ENCODE results near the gene LRRC4.

Gene LRRC4

GRCh38 chr7:128030263-128030653 is 979 bp downstream of the LRRC4 start:
- DNase-seq: no peak

DNA sequence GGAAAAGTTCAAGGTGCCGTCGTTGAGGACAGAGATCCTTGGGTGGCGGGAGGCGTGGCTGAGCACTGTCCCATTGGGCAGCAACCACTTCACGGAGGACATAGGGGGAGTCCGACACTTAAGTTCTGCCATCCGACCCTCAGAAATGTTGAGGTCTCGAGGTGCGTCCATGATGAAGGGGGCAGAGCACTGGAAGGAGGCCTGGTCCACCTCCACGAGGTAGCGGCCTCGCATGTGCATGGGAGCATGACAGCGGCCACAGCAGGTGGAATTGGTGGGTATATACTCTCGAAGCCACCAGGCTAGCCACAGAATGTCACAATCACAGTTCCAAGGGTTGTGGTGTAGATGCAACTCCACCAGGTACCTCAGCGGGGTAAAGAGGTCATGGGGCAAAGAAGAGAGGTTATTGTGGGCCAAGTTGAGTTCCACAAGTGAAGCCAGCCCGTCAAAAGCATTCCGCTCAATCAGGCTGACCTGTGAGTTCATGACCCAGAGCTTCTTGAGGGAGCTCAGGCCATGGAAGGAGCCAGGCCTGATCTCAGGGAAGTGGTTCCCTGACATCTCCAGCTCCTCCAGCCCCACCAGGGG is 1.7 kb downstream of the LRRC4 start:
- no peak for DNase-seq

- DNase-seq: peak in 1 of 2 experiments; percentile 32
Measured at GRCh38 chr7:128027485-128027980, 3.7 kb downstream of the LRRC4 start.

DNA sequence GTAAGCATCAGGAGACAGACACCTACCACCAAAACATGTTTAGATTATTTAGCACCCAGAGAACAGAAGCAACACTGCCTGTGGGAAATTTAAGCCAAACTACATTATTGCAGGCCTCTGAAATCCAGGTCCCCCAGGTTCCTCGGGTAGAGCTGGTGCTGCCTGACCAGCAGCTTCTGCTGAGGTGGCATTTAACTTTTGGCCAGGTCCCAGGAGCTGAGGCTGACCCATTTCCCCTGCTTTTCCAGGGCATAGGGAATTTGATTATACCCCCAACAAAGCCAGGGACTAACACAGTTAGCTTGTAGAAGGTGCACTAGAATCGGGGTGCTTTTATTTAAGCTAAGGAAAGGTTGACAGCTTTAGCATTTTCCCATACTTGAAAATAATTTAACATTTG is 4.7 kb downstream of the LRRC4 start:
- peak in 1 of 2 experiments; percentile 40 for DNase-seq

DNA sequence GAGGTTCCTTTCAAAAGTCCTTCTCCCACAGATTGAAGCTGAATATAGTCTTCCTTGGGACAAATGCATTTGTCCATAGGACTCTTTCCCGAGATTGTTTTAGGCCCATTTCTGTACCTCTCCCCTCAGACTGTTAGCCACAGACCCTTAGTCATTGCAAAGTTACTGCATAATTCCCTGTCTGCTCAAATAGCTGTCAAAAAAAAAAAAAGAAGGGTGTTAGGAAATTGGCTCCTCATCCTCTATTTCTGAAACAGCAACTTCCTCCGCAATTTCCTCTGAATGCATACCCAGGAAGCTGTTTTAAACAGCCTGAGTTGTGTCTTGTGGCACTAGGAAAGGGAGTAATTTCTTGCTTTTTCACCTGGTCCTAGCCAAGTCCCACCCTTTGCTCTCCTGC is 5.4 kb downstream of the LRRC4 start:
- no peak for DNase-seq

DNA sequence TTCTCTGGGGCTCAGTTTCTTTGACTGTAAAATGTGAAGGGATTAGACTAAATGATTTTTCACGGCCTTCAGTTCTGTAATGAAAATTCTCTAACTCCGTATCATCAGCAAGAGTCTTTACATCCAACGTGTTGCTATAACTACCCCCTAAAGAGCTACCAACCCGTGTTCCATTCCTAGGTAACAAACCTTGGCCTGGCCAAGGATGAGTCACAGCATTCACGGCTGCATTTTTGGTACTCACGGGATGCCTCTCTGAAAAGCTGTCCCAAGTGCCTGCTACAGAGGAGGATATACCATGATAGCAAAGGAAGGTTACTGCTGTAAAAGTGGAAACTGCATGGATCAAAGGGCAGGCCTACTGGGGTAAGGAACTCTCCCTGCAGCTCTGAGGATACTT is 5.9 kb downstream of the LRRC4 start:
- no peak for DNase-seq

- no peak for DNase-seq
Measured at GRCh38 chr7:128024151-128024550, 7.1 kb downstream of the LRRC4 start.

DNA sequence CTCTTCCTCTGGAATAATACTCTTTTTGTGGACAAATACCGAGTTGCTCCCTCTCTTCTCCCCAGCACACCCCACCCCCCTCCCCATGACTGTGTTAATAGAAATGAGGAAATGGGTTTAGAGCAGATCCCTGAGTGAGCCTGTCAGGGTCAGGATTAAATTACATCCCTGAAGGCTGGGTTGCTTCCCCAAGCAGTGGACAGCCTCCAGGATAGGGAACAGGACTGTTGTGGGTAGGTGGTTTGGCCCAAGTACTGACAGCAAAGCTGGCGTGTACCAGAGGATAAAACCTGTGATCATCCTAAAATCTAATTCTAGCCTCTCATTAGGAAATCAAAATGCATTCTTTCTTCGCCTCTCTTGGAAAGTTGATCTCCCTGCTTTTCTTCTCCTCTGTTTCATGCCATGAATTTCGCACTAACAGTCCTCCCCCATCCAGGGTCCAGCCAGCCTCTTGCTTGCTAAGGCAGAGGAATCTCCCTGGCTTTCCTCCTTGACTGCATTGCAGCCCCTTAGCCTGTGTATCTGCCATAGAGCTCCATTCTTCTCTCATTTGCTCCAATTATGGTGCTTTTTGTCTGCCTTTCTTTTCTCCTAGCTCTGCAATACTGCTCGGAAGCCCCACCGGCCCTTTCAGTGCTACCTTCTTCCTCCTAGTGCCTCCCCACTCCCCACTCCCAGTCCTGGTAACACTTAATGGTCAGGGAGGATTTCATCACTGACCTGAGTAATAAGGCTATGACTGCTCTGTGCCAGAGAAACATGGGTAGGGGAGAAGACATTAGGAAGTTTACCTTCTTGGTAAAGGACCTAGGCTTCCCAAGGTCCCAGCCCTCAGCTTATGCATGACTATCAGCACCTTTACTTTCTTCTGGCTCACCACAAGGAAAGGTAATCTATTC is 8.4 kb downstream of the LRRC4 start:
- no peak for DNase-seq

GRCh38 chr7:128021366-128021765 is 9.9 kb downstream of the LRRC4 start:
- DNase-seq: no peak

- DNase-seq: no peak
Measured at GRCh38 chr7:128020159-128020558, 11.1 kb downstream of the LRRC4 start.

DNA sequence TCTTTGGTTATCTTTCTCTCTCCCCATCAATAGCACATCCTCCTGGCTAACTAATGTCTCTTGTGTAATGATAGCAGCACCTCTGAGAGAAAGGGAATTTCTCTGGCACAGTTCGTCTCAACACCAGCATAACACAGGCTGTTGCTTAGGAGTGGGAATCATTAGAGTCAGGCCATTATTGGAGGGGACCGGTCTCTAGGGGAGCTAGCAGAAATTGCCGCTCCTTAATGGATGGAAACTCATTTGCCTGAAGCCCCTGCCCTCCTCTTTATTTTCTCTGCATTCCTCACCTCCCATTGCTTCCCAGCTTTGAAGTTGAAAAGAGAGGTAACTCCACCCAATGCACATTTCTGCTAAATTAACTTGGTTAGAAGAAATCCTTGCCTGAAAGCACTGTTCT is 11.9 kb downstream of the LRRC4 start:
- DNase-seq: no peak

DNA sequence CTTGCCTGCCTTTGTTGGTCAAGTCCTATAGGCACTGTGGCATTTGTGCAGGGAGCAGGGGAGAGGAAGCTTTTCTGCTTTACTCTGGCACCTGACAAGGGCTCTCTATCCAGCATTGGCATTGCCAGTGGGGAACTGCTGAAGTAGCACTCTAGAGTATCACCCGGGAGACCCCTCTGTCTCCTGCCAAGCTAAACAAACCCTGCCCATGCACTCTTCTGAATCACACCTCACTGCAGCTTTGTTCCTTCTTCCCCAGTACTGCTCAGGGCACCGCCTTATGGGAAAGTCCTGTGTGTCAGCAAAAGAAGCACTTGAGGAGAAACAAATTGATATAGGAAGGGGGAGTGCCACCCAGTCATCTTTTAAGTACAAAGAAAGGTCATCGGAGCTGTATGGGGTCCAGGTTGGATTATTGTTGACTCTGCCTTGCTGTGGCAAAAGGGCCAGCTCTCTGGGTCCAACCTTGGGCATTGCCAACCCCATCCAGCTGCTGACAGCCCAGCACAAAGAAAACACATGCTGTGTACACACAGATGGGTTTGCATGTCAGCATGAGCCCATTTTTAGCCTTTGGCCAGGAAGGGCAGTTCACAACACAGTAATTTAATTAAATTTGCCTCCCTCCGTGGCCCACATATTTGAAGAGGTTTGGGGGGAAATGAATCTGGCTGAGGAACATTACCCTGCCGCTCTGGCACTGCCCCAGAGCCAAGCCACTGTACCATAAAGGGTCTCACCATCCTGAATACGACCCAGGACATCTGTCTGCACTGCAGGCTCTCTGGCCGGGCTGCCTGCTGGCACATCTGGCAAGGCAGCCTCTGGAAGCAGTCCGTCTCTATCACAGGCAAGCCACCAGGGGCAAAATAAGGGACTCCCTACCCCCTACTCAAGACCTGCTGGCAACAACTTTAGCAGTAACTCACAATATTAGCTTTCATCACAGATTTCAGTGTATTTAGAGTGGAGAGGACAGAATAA is 13.1 kb downstream of the LRRC4 start:
- DNase-seq: no peak

DNA sequence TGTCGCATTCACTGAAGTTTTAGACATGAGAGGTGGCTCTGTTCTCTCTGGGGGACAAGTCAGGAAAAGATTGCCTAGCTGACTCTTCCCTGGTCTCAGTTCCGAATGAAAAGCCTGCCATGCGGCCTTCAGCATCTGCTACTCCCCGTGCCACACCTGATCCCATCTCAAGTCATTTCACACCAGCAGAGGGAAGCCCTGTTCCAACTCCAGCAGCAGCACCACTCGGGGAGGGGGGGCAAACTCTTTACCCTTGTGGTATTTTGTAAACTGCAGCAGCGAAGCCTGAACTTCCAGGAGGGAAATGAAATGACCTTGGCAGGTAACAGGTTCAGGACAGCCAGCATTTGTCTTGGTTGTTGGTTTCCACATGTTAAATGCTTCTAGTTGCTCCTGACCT is 13.8 kb downstream of the LRRC4 start:
- DNase-seq: no peak

GRCh38 chr7:128014811-128015210 is 16.4 kb downstream of the LRRC4 start:
- peak; percentile 81 to 83 for DNase-seq

GRCh38 chr7:128011131-128011661 is 20.0 kb downstream of the LRRC4 start:
- DNase-seq: no peak

DNA sequence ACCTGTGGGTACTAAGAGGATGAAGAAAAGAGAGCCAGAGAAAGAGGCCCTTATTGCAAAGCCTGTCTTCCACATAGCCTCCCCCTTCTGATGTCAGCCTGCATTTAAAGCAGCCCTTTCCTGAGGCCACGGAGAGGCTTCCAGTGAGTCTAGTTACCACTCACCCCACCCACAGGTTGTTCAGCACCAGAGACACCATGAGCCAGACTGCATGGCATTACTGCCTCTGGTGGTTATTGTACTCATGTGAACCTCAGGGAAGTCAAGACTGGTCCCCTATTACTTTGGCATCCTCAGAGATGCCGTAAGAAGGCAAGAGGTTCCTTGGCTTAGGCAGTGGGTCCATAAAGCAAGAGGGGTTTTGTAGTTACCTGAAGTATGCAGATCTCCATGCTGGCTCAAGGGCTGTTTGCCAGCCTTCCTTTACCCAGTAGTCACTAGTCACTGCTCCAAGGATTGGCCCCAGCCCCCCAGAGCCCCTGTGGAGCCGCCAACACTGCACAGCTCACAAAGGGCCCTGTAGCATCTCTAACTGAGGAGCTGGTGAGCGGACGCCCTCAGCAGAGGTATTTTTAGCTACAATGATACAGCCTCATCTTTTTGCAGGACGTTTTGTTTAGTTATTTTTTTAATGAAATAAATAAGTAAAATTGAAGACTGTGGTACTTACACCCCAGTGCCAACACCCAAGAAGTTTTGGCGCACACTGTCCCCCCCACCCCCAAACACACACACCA is 20.7 kb downstream of the LRRC4 start:
- DNase-seq: no peak

- no peak for DNase-seq
Measured at GRCh38 chr7:128008744-128009143, 22.5 kb downstream of the LRRC4 start.

DNA sequence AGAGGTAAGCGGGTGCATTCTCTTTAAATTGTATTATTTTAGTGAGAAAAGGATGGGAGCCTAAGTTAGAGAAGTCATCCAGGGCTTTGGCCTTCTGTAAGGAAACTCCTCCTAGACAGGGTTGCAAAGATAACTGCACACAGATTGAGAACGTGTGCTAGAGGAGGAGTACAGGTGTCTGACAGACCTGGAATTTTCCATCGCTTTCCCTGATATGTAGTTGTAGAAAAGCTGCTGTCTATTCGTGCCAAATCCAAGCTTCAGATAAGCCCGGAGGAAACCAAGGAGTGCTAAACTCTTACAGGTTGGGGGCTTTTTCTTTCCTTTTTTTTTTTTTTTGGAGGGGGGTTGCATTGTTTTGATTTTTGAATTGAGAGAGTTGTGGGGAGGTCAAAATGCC is 23.1 kb downstream of the LRRC4 start:
- DNase-seq: peak in 1 of 2 experiments; percentile 38

GRCh38 chr7:128007303-128007680 is 23.9 kb downstream of the LRRC4 start:
- DNase-seq: no peak

DNA sequence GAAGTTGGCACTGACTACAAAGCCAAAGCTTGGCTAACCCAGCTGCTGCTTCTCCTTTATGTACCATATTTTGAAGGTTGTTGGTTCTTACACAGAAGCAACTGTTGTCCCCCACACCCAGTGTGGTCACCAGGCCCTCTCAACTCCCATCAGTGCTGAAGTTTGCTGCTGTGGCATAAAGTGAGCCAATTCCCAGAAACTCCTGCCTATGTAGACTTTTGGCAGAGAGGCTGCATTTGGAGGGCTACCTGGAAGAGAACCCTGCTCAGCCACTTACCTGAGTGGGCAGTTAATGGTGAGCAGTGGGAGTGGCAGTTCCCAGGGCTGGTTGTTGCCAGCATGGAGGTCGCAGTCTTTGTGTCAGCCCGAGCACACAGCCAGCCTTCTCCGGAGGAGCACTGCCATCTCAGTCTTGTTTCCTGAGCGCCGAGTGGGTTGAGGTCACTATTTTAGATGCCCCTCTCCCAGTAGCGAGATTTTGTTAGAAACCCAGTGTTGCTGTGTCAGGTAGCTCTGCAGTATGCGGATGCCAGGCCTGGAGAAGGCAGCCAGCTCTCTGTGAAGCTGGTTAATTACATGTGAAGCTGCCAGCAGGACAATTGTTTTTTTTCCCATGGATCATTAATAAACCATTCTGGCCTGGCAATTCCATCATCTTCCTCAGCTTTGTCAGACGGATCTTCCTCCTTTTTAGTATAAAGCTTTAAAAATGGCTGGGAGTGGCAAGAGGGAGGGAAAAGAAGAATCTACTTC is 24.5 kb downstream of the LRRC4 start:
- DNase-seq: peak in 1 of 2 experiments; percentile 26

GRCh38 chr7:128005759-128006159 is 25.5 kb downstream of the LRRC4 start:
- no peak for DNase-seq

Measured in cerebellar nuclear complex (tissue), 1 donor.